ENCODE measurements around the gene IL7R.

- TF ChIP-seq CTCF (IDR thresholded peaks at IDR 0.05; ENCODE audit: insufficient read depth, low read depth, low read length) (no peak), EZH2 (IDR thresholded peaks at IDR 0.05; ENCODE audit: insufficient read depth, low read length) (no peak)
These were observed 28.1 kb downstream of the IL7R start for GRCh38 chr5:35884773-35885172.
